Measurements from ENCODE around the gene HRCT1.

- no peak for TF ChIP-seq CTCF (IDR thresholded peaks at IDR 0.05 in 8 of 11, conservative IDR thresholded peaks at IDR 0.05 in 3 of 11)
- TF ChIP-seq POLR2A (IDR thresholded peaks at IDR 0.05), result no peak
Measured at GRCh38 chr9:35862328-35862727, 43.7 kb upstream of the HRCT1 start.

Measured in spleen (tissue), 7 donors.